Keratinocyte (primary cell): ENCODE results near the gene TMEM178A.

Source experiments
- EZH2 ChIP-seq: IDR thresholded peaks from one replicate; pipeline ENCODE4 v1.6.1; 2012; ENCODE audit warnings: inconsistent platforms, mild to moderate bottlenecking, low read length, moderate library complexity
- TF ChIP-seq, protein P1 (sequence below), 3 experiments: IDR thresholded peaks in 1 of 3; conservative IDR thresholded peaks in 1 of 3; optimal IDR thresholded peaks in 1 of 3; 2 replicates in 2 of 3; 3 replicates in 1 of 3; pipeline versions ENCODE3 to v1.5.1; 2011; ENCODE audit warnings: low read length in 3 of 3, mild to moderate bottlenecking in 3 of 3, moderate library complexity in 2 of 3, control low read depth in 1 of 3, inconsistent platforms in 1 of 3; ENCODE audit not compliant: insufficient read depth in 2 of 3; ENCODE audit errors: extremely low read depth in 1 of 3

- no peak for TF ChIP-seq EZH2
- TF ChIP-seq, protein P1, sequence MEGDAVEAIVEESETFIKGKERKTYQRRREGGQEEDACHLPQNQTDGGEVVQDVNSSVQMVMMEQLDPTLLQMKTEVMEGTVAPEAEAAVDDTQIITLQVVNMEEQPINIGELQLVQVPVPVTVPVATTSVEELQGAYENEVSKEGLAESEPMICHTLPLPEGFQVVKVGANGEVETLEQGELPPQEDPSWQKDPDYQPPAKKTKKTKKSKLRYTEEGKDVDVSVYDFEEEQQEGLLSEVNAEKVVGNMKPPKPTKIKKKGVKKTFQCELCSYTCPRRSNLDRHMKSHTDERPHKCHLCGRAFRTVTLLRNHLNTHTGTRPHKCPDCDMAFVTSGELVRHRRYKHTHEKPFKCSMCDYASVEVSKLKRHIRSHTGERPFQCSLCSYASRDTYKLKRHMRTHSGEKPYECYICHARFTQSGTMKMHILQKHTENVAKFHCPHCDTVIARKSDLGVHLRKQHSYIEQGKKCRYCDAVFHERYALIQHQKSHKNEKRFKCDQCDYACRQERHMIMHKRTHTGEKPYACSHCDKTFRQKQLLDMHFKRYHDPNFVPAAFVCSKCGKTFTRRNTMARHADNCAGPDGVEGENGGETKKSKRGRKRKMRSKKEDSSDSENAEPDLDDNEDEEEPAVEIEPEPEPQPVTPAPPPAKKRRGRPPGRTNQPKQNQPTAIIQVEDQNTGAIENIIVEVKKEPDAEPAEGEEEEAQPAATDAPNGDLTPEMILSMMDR (optimal IDR thresholded peaks at IDR 0.05 in 1 of 3, IDR thresholded peaks at IDR 0.05 in 1 of 3, conservative IDR thresholded peaks at IDR 0.05 in 1 of 3; ENCODE audit: extremely low read depth in 1 of 3, insufficient read depth in 2 of 3, low read length in 3 of 3) = no peak
Observed at GRCh38 chr2:39733070-39733674, 67.5 kb downstream of the TMEM178A start.
